ENCODE measurements around the gene SLC5A2. TPM values are rescaled to one million over a fixed set of nuclear protein-coding genes. Genes with fewer than 3 reads are reported as not detected.
A peak's percentile ranks its signal among the peaks of the same experiment; 100 is the strongest.
"Not testable (repeated sequence)": the region's sequence is repeated elsewhere in the genome, so short reads cannot be mapped to it uniquely, and the experiment has no call there.

The SLC5A2 gene
- total RNA-seq, result 0.12 TPM

DNA sequence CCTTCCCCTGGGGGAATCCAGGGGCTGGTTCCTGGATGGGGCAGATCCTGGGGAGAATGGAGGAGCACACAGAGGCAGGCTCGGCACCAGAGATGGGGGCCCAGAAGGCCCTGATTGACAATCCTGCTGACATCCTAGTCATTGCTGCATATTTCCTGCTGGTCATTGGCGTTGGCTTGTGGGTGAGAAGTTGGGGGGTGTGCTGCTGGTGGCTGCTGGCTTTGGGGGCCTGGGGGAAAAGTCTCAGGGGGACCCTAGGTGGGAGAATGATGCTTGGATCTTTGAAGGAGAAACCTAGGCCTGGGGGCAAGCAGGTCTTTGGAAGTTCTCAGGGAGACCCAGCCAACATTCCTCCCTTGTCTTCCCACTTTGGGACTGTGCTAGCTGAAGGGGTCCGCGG lies at the start of gene SLC5A2:
Gene SLC5A2, plus strand, starts transcription at position 43 of the 400 bp plus-strand sequence. Its CDS starts 14 bp downstream, at position 57.
- no peak for ATAC-seq

DNA sequence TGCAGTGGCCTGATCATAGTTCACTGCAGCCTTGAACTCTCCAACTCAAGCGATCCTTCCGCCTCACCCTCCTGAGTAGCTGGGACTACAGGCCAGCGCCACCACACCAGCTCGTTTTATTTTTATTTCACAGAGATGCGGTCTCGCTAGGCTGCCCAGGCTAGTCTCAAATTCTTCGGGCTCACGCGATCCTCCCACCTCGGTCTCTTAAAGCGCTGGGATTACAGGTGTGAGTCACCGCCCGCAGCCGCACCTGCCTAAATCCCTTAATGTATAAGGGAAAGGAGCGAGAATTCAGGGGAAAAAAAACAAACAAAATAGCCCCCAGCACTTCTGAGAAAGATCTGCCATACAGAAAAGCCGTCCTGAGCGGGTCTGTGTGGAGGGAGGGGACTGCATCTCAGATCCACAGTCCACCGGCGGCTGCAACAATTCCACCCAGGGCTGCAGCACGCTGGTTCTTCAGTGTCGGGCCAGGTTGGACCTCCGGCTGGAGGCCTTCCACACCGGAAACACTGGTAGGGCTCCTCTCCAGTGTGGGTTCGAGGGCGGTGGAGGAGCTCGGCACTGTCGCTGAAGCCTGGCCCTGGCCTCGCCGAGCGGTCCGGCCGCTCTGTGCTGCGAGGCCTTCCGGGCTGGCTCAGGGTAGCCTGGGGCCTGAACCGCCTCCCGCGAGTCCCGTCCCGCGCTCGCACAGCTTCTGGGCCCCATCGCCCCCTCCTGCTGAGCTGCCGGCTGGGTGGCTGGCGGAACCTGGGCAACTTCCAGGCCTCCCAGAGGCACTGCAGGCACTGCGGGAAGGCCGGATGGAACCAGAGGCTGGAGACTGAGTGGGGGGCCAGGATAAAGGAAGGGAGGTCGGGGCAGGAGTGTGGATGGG lies 47.3 kb upstream of the SLC5A2 start:
- ATAC-seq, result peak; percentile 87

DNA sequence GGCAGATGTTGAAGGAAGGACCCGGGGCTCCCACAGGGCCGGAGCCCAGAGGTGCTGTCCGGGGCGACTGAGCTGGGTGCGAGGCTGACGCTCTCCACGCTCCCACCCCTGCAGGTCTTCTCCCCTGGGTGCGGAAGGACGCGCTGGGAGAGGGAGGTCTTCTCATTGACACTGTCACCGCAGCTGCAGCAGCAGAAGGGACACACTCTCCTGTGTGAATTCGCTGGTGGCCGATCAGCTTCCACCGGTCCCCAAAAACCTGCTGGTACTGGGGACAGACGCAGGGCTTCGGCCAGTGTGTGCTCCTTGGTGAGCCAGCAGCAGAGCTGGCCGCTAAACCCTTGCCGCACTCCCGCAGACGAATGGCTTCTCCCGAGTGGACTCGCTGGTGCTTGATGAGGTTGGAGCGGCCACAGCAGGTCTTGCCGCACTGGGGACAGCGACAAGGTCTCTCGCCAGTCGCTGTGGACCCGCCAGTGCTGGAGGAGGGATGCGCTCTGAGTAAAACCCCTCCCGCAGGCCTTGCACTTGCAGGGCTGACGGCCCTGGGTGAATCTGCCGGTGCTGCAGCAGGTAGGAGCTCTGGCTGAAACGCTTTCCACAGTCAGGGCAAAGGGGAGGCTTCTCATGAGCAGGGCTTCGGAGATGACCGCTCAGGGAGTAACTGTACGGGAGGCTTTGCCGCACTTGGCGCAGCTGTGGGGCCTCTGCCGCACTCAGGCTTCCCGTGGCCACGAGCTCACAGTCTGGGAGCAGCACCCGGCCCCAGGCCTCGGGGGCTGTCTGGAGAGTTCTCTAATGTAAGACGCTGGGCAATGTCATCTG lies 46.5 kb upstream of the SLC5A2 start:
- ATAC-seq, result peak; percentile 7

DNA sequence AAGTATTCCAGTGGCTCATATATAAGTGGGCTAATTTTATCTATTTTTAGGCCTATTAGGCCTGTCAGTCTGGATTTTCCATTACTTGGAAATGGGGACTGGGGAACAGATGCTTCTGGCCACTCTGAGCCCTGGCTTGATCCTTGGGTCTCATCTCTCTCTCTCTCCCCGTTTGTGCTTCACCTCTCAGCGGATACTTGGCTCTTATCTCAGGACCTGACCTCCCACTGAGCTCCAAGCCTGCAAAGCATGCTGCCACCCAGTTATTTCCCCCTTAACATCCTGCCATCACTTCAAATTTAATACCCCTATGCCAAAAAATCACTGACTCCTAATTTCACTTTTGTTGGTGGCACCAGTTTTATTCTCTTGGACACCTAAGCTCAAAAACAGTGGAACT lies 44.5 kb upstream of the SLC5A2 start:
- ATAC-seq, result no peak

DNA sequence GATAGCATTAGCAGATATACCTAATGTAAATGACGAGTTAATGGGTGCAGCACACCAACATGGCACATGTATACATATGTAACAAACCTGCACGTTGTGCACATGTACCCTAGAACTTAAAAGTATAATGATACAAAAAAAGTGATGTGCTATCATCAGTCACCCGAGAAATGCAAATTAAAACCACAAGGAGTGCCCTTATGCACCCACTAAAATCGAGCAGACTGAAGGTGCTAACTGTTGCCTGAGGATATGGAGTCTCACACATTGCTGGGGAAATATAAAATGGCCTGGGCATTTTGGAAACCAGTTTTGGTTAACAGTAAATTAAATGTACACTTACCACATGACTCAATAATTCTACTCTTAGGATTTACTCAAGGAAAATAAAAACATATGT lies 43.9 kb upstream of the SLC5A2 start:
- not testable (repeated sequence) for ATAC-seq

DNA sequence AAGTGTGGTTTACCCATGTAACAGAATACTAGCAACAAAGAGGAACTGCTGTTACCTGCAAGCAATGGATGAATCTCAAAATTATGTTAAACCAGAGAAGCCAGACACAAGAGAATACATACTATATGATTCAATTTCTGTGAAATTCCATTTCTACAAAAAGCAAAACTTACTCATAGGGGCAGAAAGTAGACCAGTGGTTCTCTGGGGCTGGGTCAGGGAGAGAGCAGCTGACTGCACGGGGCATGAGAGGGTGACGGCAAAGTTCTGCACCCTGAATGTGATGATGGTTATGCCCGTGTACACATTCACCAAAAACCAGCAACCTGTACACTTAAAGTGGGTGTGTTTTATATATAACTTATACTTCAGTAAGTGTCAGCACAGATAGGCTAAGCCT lies 43.4 kb upstream of the SLC5A2 start:
- ATAC-seq, result no peak

DNA sequence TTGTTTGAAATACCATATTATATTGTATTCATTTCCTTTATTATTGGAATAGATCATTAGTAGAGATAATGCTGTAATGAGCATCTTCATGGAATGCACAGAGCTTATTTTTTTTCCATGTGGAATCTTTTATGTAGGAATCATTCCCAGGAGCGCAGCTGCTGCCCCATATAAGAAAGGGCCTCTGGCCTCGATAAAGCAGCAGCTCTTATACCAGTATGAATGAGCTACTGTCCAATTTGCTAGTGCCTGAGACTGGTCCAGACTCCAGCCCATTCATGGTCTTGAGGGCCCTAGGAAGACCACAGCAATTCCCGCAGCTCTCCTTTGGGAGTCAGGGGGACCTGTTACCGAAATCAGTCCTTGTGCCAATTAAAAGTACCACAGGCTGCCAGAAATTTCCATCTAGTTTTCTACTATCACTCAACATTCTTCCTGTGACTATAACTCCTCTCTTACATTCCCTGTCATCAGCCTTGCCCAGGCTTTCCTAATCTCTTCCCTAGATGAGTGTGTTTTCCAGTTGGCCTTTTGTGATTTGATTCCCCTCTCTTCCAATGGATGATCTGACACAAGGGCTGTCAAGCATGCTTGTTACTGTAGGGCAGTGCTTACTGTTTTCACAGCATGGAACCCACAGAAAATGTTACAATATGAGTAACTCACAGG lies 42.3 kb upstream of the SLC5A2 start:
- no peak for ATAC-seq

DNA sequence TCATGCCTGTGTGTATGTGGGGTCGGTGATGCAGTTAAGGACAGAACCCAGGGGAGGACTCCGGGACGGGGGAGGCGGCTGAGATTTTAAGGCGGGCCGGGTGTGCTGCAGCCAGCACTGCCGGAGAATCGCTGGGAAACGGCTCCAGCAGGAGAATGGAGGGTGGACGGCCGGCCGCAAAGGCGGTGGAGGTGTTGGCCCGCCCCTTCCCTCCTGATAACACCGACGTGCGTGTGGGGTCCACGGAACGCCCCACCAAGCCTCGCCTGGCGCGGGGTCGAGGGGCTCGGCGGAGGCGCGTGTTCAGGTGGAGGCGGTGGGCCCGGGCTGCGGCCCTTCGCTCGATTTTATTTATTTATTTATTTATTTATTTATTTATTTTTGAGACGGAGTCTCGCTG lies 41.0 kb upstream of the SLC5A2 start:
- no peak for ATAC-seq

DNA sequence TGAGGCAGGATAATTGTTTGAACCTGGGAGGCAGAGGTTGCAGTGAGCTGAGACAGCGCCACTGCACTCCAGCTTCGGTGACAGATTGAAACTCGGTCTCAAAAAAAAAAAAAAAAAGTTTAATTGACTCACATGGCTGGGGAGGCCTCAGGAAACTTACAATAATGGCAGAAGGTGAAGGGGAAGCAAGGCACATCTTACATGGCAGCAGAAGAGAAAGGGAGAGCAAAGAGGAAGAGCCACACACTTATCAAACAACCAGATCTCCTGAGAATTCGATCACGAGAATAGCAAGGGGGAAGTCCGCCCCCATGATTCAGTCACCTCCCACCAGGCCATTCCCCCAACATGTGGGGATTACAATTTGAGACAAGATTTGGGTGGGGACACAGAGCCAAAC lies 37.0 kb upstream of the SLC5A2 start:
- not testable (repeated sequence) for ATAC-seq

DNA sequence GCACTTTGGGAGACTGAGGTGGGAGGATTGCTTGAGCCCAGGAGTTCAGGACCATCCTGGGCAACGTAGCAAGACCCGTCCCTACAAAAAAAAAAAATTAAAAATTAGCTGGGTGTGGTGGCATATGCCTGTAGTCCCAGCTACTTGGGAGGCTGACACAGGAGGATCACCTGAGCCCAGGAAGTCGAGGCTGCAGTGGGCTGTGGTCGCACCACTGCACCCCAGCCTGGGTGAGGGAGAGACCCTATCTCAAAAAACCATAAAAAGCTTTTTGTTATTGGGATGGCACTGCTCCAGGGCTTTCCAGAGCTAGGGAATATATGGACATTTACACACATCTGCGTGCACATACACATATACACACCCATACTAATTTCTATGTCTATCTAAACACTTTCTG lies 31.7 kb upstream of the SLC5A2 start:
- ATAC-seq, result no peak

DNA sequence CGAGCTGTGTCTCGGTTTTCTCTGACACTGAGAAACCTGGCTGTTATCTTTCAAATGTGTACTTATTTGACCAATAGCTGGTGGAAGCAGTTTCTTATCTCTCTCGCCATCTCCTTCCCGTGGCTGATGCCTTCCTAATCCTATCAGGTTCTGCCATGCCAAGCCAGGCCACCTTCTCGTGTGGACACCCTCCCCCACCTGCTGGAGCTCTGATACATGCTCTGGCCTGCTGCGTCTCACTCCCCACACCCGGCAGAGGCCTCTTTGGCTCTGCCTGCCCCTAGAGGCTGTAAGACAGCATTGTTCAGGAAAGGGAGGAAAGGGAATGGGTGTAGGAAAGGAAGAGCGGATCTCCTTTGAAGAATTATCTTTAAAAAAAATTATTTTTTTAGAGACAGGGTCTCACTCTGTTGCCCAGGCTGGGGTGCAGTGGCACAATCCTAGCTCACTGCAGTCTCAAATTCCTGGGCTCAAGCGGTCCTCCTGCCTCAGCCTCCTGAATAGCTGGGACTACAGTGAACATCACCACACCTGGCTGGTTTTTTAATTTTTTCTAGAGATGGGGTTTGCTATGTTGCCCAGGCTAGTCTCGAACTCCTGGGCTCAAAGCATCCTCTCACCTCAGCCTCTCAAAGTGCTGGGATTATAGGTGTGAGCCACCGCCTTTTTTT lies 31.1 kb upstream of the SLC5A2 start:
- peak; percentile 70 for ATAC-seq

DNA sequence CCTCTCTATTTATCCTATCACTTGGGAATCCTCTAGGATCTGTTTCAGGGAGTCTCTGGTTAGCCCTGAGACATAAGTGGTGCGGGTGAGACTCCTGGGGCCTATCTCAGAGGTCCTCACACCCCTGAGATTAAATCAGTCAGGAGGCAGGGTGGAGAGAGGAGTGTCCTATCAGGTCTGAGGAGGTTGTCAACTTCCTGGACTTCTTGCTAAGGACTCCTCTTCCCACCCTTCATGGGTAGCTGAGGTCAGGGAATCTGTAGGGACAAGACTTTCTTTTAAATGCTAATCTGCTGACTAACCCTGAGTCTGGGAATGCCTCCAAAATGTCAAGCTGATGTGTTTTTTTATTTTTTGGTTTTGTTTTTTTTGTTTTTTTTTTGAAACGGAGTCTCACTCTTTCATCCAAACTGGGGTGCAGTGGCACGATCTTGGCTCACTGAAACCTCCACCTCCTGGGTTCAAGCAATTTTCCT lies 30.3 kb upstream of the SLC5A2 start:
- ATAC-seq, result peak; percentile 75

DNA sequence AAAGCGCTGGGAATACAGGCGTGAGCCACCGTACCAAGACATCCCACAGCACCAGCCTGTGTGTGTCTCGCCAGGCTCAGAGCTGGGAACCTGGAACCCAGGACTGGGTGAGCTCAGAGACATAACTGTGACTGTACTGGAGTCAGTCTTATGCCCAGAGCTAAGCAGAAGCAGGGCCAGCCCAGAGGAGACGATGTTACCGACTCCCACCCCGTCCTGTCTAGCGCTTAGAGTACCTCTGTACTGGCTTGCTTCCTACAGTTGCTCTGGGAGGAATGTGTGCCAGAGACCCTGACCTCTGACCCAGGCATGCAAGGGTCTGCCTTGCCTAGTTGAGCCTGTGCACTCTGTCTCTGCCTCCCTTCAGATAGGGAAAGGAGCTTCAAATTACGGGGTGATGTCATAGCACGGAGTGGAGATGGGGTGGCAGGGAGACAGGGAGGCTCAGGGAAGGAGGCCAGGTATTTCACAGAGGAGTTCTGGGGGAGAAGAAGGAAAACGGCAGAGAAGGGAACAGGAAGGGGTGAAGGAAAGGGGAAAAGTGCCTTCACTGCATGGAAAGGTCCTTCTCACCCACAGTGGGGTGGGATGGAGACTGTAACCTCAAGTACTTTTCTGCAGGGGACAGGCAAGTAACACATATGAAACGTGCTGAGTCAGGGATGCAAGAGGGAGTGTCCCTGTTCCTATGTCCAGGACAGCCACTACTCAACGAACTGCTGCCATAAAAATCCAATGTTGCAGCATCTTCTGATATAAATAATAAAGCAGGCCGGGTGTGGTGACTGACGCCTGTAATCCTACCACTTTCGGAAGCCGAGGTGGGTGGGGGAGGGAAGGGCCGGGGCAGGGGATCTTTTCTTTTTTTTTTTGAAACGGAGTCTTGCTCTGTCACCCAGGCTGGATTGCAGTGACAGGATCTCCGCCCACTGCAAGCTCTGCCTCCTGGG lies 29.4 kb upstream of the SLC5A2 start:
- peak; percentile 67 for ATAC-seq

DNA sequence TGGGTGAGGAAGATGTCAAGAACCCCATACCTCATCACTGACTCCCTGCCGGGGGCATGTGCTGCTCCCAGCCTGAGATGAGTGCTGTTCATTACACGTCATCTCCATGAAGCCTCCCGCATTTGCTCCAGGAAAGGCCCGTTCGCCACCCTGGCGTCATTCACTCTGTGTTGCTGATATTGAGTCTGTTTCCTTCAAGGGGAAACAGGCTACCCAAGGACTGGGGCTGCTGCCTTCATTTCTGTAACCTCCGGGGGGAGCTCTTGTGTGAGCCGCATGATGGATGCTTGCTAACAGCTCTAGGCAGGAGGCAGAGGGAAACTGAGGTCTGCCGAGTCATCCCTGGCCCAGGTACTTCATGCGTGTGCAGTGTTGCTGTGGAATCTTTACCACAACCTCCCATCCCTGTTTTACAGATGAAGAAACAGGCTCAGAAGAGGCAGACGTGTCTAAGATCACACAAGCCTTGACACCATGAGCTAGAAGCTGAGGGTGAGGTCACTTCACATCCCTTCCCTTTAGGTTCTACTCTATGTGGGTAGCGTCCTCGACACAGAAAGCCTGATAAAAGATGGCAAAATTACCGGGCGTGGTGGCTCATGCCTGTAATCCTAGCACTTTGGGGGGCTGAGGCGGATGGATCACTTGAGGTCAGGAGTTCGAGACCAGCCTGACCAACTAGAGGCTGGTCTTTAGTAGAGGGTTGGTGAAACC lies 27.2 kb upstream of the SLC5A2 start:
- no peak for ATAC-seq

DNA sequence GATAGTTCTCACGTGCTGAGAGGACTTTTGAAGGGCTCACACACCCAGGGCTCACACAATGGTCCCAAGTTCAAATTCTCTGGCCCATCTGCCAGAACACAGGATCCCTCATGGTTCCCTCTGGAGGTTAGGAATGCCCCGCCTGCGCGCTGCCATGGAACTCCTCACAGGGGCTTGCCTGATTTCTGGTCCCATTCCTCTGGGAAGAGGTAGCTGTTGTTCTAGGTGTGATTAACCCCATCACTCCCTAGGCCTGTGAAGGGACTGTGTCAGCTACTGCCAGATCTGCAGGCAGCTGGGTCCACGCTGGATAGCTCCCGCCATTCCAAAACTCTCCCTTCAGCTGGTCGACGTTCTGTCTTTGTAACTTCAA lies 25.9 kb upstream of the SLC5A2 start:
- no peak for ATAC-seq

DNA sequence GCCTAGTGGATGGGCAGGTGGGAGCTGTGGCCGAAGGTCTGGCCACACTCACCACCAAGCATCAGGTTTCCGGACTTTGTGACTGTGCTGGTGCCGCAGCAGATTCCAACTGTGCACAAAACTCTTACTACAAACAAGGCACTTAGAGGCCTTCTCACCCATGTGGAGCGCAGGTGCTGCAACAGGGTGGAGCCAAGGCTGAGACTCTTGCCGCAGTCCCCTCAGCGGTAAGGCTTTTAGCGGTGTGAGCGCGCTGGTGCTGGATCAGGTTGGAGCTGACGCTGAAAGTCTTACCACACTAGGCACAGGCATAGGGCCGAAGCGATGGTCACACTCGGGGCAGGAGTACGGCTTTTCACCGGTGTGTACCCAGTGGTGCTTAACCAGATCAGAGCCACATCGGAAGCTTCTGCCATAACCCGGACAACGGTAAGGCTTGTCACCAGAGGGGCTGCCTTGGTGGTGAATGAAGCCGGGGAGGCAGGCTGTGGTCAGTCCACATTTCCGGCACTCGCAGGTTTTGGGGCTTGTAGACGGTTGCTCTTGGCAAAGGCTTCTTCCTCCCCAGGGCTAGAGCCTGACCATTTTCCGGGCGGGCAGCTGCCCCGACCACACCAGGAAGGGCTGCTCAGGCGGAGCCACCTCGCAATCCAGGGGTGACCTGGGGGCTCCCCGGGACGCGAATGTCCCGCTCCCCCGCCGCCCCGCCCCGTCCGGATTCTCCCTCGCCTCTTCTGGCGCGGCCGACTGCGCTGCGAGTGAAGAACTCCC lies 24.7 kb upstream of the SLC5A2 start:
- ATAC-seq, result peak; percentile 12

DNA sequence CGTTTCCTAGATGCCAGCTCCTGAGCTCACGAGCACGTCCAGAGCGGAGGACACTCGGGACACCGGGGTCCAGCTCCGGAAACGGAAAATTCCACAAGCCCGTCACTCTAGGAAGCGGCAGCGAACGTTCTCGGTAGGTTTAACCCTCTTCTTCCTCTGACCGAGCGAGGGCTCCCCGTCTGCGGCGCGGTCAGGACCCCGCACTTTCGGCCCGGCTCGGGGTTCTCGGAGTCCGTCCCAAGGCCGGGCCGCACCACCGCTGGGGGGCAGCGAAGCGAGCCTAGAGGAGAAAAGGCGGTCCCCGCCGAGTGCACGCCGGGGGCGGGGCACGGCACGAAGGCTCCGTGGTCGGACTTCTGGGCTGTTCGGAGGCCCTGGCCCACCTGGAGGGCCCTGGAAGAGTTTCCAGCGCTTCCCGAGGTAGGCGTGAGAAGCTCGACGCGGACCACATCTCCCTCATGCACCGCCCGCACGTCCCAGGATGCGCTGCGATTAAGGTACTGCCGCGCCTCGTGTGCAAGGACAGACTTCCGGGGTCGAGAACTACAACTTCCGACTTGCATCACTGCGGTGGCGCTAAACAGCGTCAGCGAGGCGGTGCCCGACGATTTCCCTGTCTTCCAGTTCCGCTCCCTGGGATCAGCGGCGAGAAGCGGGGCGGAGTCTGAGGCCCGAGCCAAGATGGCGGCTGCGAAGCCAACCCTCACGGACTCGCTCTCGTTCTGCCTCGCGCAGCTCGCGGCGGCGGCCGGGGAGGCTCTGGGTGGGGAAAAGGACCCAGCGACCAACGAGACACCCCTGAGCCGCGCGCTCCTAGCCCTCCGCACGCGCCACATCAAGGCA lies 23.9 kb upstream of the SLC5A2 start, which contains the start of gene ARMC5:
Gene ARMC5, plus strand, starts transcription at position 658 of the 843 bp plus-strand sequence. Its CDS starts 24 bp downstream, at position 682.
- ATAC-seq, result peak; percentile 85

Data from esophagus mucosa (tissue), 1 donor.